ENCODE results near the gene TREH. TPM values are rescaled to one million over a fixed set of nuclear protein-coding genes. Genes with fewer than 3 reads are reported as not detected.

Gene TREH
- total RNA-seq, 1 experiment from 2014 or later: not detected

- Histone ChIP-seq H3K4me1 (ENCODE audit: insufficient read depth, low read length) (peaks cover 12% of the 10 kb centered on the region; the same call in 1 of the 2 replicates), H3K4me2 (ENCODE audit: insufficient read depth, insufficient read length, low read length) (no peak overlapping the region), H3K56ac (ENCODE audit: insufficient read length, low read depth, low read length) (no peak overlapping the region), H3K18ac (ENCODE audit: insufficient read length, low read depth, low read length) (no peak overlapping the region), H4K5ac (ENCODE audit: insufficient read length, low read depth, low read length) (no peak overlapping the region), H2BK5ac (ENCODE audit: insufficient read length, low read length) (no peak overlapping the region), H4K20me1 (ENCODE audit: control insufficient read depth, insufficient read depth, insufficient read length) (no peaks in the 10 kb centered on the region), H2AFZ (ENCODE audit: low read length) (no peak overlapping the region), H3T11ph (ENCODE audit: low read length) (no peak overlapping the region), H3K9me3 (ENCODE audit: control insufficient read depth, low read depth, low read length) (no peaks in the 10 kb centered on the region), H2BK120ac (ENCODE audit: low read depth, low read length, poor library complexity, severe bottlenecking) (no peak overlapping the region), H3K27me3 (ENCODE audit: insufficient read depth, low read length) (no peaks in the 10 kb centered on the region), H3K79me2 (ENCODE audit: insufficient read depth, low read length) (no peaks in the 10 kb centered on the region), H3K23ac (ENCODE audit: insufficient read length, low read depth, low read length) (no peak overlapping the region), H3K14ac (ENCODE audit: insufficient read depth, low read length) (no peak overlapping the region), H3K23me2 (ENCODE audit: insufficient read length, low read depth, low read length, poor library complexity, severe bottlenecking) (peaks cover 3% of the 10 kb centered on the region), H4K91ac (ENCODE audit: insufficient read length, low read depth, low read length) (no peak overlapping the region), H2AK5ac (ENCODE audit: insufficient read length, low read length) (no peak overlapping the region), H3K9ac (ENCODE audit: extremely low read depth, insufficient read length, low read length) (no peak overlapping the region), H4K8ac (replicated peaks; ENCODE audit: insufficient read length, low read depth, low read length) (no peak overlapping the region), H3K79me1 (ENCODE audit: insufficient read depth, low read depth, low read length, poor library complexity, severe bottlenecking) (no peaks in the 10 kb centered on the region), H3K27ac (ENCODE audit: insufficient read length, low read depth, low read length) (no peak overlapping the region), H2BK20ac (ENCODE audit: low read depth, low read length, poor library complexity, severe bottlenecking) (no peak overlapping the region), H3K4ac (ENCODE audit: low read depth, low read length) (no peak overlapping the region), H2BK15ac (ENCODE audit: low read depth, low read length) (no peak overlapping the region), H2BK12ac (ENCODE audit: insufficient read length, low read depth, low read length) (no peak overlapping the region)
- Mint-ChIP-seq H3K36me3 (ENCODE audit: insufficient read depth in 1 of 3, low read depth in 3 of 3) (peaks cover 26 to 61% (median 57%) of the 10 kb centered on the region in 3 experiments; a peak in 6 of 7 replicates), H3K4me1 (peaks cover 23 to 31% of the 10 kb centered on the region in 2 experiments), H3K27ac (no peak overlapping the region; a peak in 1 of 7 replicates), H3K9me3 (no peaks in the 10 kb centered on the region), H3K4me3 (no peak overlapping the region), H3K27me3 (ENCODE audit: low read depth) (no peaks in the 10 kb centered on the region)
- WGBS (ENCODE audit: extremely low coverage, insufficient read length, low lambda C conversion rate): no CpG with 5 or more reads among the region's 14 CpGs
- TF ChIP-seq CTCF (conservative IDR thresholded peaks at IDR 0.05): no peak
- no peak for DNase-seq
Observed at GRCh38 chr11:118631142-118631909, 48.1 kb downstream of the TREH start.

Data from H9 (cell line).